ENCODE data around the gene PRRC2B.

GRCh38 chr9:131517761-131518190 is 123.9 kb downstream of the PRRC2B start:
- TF ChIP-seq POLR2A (IDR thresholded peaks at IDR 0.05) (no peak), CTCF (IDR thresholded peaks at IDR 0.05) (no peak)
